K562 (cell line): ENCODE results near the gene BST1. TPM values are rescaled to one million over a fixed set of nuclear protein-coding genes. Genes with fewer than 3 reads are reported as not detected.
A peak's percentile ranks its signal among the peaks of the same experiment; 100 is the strongest.

Source experiments
- C11orf30 ChIP-seq: fragments of 450-650 bp; IDR thresholded peaks from 2 replicates; pipeline ENCODE4 v1.6.1; 2016; ENCODE audit warnings: low read depth, mild to moderate bottlenecking
- JUND ChIP-seq, 2 experiments: IDR thresholded peaks; 2 replicates in 1 of 2; 3 replicates in 1 of 2; pipeline ENCODE4 v1.6.1; 2011; ENCODE audit warnings: borderline replicate concordance in 2 of 2, low read depth in 2 of 2, low read length in 2 of 2, improper control_type of control experiment in 1 of 2, missing biosample characterization in 1 of 2, missing genetic modification characterization in 1 of 2, missing genetic modification reagents in 1 of 2
- PHF20 ChIP-seq: fragments of 450-650 bp; IDR thresholded peaks from 2 replicates; pipeline ENCODE4 v1.6.1; 2018; ENCODE audit not compliant: partially characterized antibody
- RNF2 ChIP-seq: sonication (generic); IDR thresholded peaks from 2 replicates; pipeline ENCODE4 v1.6.1; 2016
- SOX6 ChIP-seq: fragments of 450-650 bp; IDR thresholded peaks from 2 replicates; pipeline ENCODE4 v1.6.1; 2014; ENCODE audit warnings: mild to moderate bottlenecking
- ZNF384 ChIP-seq: IDR thresholded peaks from 2 replicates; pipeline ENCODE4 v1.6.1; 2012; ENCODE audit warnings: low read depth, low read length, improper control_type of control experiment
- polyA plus RNA-seq, 8 experiments: library from polyadenylated mRNA; depleted of rRNA in 4 of 8; stranded (reverse) in 5 of 8; unstranded in 3 of 8; fragments of >200 nt; fragmentation: Nextera tagmentation in 2 of 8; fragmentation: Illumina TruSeq in 1 of 8; extraction: Ambion mirVana in 2 of 8; extraction: Trizol in 1 of 8; gene quantifications; 2 replicates each; pipeline versions ENCODE4 v1.2.1 to v1.2.3, GENCODE V29; 2011 to 2014; ENCODE audit warnings: inconsistent platforms in 1 of 8, missing spikeins in 1 of 8
- total RNA-seq, 7 experiments: library from RNA; depleted of rRNA in 6 of 7; stranded (reverse); fragments of >200 nt in 6 of 7; fragmentation: Illumina TruSeq in 2 of 7; extraction: Trizol in 2 of 7; gene quantifications; 2 replicates each; pipeline versions ENCODE4 v1.2.1 to v1.2.3, GENCODE V29; 2011 to 2021; ENCODE audit warnings: low replicate concordance in 1 of 7
- TF ChIP-seq, protein P1 (sequence below): IDR thresholded peaks from 3 replicates; pipeline ENCODE4 v1.6.1; 2011; ENCODE audit warnings: borderline replicate concordance, mild to moderate bottlenecking, moderate library complexity; ENCODE audit not compliant: insufficient read length; ENCODE audit errors: extremely low read depth

The BST1 gene
- total and polyA plus RNA-seq, 9 of the 15 experiments (the other 6 are each of a cell fraction or from before 2014, with no cell fraction given) = 0.04 to 0.38 (median 0.07) TPM; not detected in 6

DNA sequence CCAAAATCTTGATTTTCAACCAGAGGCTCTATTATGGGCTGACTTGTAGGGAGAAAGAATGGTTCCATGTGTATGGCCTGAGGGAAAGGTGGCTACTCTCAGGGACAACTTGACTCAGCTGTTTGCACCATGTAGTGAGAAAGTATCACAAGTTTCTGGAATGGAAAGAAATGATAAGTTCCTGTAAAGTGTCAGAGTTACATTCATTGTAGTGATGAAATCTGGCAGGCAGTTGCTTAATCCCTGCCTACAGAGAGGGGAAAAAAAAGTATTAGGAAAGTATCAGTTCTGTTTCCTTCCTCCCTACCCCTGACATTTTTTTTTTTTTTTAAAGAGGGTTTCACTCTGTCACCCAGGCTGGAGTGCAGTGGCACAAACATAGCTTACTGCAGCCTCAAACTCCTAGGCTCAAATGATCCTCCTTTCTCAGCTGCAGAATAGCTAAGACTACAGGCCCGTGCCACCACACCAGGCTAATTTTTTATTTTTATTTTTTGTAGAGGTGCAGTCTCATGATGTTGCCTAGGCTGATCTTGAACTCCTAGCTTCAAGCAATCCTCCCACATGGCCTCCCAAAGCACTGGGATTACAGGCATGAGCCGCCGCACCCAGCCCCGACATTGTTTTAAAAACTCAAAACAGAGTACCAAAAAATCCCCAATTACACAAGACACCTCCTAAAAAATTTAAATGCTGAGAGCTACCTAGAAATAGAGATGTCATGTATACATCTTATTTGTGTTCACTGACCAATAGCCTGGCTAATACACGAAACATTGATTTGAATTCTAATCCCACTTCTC lies 42.9 kb upstream of the BST1 start (continued):
- TF ChIP-seq JUND (IDR thresholded peaks at IDR 0.05; ENCODE audit: borderline replicate concordance, low read depth, low read length) (peak; percentile 30; the same call in 1 of the 2 replicates), JUND (tag; IDR thresholded peaks at IDR 0.05; ENCODE audit: borderline replicate concordance, low read depth, low read length) (no peak; the same call in 2 of the 3 replicates), RNF2 (no peak), PHF20 (no peak), ZNF384 (peak; percentile 39; the same call in 1 of the 2 replicates), C11orf30 (no peak), SOX6 (0 out of 2 replicates have a peak, but pooled peaks have one; percentile 11)
- TF ChIP-seq, protein P1, sequence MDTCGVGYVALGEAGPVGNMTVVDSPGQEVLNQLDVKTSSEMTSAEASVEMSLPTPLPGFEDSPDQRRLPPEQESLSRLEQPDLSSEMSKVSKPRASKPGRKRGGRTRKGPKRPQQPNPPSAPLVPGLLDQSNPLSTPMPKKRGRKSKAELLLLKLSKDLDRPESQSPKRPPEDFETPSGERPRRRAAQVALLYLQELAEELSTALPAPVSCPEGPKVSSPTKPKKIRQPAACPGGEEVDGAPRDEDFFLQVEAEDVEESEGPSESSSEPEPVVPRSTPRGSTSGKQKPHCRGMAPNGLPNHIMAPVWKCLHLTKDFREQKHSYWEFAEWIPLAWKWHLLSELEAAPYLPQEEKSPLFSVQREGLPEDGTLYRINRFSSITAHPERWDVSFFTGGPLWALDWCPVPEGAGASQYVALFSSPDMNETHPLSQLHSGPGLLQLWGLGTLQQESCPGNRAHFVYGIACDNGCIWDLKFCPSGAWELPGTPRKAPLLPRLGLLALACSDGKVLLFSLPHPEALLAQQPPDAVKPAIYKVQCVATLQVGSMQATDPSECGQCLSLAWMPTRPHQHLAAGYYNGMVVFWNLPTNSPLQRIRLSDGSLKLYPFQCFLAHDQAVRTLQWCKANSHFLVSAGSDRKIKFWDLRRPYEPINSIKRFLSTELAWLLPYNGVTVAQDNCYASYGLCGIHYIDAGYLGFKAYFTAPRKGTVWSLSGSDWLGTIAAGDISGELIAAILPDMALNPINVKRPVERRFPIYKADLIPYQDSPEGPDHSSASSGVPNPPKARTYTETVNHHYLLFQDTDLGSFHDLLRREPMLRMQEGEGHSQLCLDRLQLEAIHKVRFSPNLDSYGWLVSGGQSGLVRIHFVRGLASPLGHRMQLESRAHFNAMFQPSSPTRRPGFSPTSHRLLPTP = no peak
